Measurements from ENCODE around the gene MYO16.

DNA sequence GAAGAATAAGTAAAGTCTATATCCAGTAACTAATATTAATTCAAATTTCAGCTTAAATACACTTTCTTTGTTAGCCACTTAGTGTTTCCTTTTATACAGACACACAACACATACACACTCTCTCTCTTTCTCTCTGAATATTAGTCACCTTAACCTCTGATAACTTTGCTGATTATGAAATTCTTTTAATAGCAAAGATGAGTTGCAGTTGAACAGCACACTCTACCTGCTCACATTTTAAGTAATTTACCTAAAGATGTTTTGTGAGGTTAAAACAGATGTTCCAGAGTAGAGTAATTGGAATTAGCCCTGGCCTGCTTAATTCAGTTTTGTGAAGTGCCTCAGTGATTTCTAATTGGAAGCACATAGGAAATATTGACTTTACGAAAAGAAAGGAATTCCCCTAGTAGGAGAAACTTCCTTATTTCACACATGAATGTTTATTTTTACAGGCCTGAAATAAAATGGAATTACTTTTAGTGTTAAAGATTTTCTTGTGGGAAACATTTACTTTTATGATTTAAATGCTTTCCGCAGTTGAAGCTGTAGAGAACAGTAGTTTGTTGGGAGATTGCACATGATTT lies 184.3 kb downstream of the MYO16 start:
- TF ChIP-seq, protein P1, sequence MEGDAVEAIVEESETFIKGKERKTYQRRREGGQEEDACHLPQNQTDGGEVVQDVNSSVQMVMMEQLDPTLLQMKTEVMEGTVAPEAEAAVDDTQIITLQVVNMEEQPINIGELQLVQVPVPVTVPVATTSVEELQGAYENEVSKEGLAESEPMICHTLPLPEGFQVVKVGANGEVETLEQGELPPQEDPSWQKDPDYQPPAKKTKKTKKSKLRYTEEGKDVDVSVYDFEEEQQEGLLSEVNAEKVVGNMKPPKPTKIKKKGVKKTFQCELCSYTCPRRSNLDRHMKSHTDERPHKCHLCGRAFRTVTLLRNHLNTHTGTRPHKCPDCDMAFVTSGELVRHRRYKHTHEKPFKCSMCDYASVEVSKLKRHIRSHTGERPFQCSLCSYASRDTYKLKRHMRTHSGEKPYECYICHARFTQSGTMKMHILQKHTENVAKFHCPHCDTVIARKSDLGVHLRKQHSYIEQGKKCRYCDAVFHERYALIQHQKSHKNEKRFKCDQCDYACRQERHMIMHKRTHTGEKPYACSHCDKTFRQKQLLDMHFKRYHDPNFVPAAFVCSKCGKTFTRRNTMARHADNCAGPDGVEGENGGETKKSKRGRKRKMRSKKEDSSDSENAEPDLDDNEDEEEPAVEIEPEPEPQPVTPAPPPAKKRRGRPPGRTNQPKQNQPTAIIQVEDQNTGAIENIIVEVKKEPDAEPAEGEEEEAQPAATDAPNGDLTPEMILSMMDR (IDR thresholded peaks at IDR 0.05; ENCODE audit: insufficient read depth, low read length, poor library complexity, severe bottlenecking), result no peak
- TF ChIP-seq EZH2phosphoT487 (conservative IDR thresholded peaks at IDR 0.05; ENCODE audit: low read length), result no peak
